ENCODE results near the gene SLC27A6.

GRCh38 chr5:129014185-129014584 lies 48.9 kb downstream of the SLC27A6 start:
- TF ChIP-seq POLR2A (IDR thresholded peaks at IDR 0.05) = no peak
- TF ChIP-seq, protein P1, sequence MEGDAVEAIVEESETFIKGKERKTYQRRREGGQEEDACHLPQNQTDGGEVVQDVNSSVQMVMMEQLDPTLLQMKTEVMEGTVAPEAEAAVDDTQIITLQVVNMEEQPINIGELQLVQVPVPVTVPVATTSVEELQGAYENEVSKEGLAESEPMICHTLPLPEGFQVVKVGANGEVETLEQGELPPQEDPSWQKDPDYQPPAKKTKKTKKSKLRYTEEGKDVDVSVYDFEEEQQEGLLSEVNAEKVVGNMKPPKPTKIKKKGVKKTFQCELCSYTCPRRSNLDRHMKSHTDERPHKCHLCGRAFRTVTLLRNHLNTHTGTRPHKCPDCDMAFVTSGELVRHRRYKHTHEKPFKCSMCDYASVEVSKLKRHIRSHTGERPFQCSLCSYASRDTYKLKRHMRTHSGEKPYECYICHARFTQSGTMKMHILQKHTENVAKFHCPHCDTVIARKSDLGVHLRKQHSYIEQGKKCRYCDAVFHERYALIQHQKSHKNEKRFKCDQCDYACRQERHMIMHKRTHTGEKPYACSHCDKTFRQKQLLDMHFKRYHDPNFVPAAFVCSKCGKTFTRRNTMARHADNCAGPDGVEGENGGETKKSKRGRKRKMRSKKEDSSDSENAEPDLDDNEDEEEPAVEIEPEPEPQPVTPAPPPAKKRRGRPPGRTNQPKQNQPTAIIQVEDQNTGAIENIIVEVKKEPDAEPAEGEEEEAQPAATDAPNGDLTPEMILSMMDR (IDR thresholded peaks at IDR 0.05) = no peak

All from upper lobe of left lung (tissue), 4 donors.